Ishikawa (cell line): ENCODE results near the gene CIBAR2.

Experiments
- CEBPB ChIP-seq: IDR thresholded peaks from 2 replicates; pipeline ENCODE4 v1.6.1; 2012
- CREB1 ChIP-seq: IDR thresholded peaks from 2 replicates; pipeline ENCODE4 v1.6.1; 2012; ENCODE audit warnings: low read depth
- EGR1 ChIP-seq: IDR thresholded peaks from 2 replicates; pipeline ENCODE4 v1.6.1; 2012
- EP300 ChIP-seq: IDR thresholded peaks from 2 replicates; pipeline ENCODE4 v1.6.1; 2012; ENCODE audit warnings: borderline replicate concordance
- FOXM1 ChIP-seq: IDR thresholded peaks from 2 replicates; pipeline ENCODE4 v1.6.1; 2012; ENCODE audit warnings: low read depth, borderline replicate concordance
- MAX ChIP-seq: IDR thresholded peaks from 2 replicates; pipeline ENCODE4 v1.6.1; 2012
- NFIC ChIP-seq: IDR thresholded peaks from 2 replicates; pipeline ENCODE4 v1.6.1; 2012
- RAD21 ChIP-seq: IDR thresholded peaks from 2 replicates; pipeline ENCODE4 v1.6.1; 2012; ENCODE audit warnings: low read depth
- TAF1 ChIP-seq: IDR thresholded peaks from 2 replicates; pipeline ENCODE4 v1.6.1; 2012; ENCODE audit warnings: low read depth, mild to moderate bottlenecking
- TCF12 ChIP-seq: IDR thresholded peaks from 2 replicates; pipeline ENCODE4 v1.6.1; 2012; ENCODE audit warnings: low read depth
- TEAD4 ChIP-seq: IDR thresholded peaks from 2 replicates; pipeline ENCODE4 v1.6.1; 2012
- YY1 ChIP-seq: IDR thresholded peaks from 2 replicates; pipeline ENCODE4 v1.6.1; 2012; ENCODE audit warnings: low read depth
- ZBTB7A ChIP-seq: IDR thresholded peaks from 2 replicates; pipeline ENCODE4 v1.6.1; 2012; ENCODE audit warnings: low read depth
- TF ChIP-seq, protein P1 (sequence below): IDR thresholded peaks from 2 replicates; pipeline ENCODE4 v1.6.1; 2012; ENCODE audit warnings: low read depth, mild to moderate bottlenecking
- TF ChIP-seq, protein P2 (sequence below): IDR thresholded peaks from 2 replicates; pipeline ENCODE4 v1.6.1; 2012

CIBAR2 gene

DNA sequence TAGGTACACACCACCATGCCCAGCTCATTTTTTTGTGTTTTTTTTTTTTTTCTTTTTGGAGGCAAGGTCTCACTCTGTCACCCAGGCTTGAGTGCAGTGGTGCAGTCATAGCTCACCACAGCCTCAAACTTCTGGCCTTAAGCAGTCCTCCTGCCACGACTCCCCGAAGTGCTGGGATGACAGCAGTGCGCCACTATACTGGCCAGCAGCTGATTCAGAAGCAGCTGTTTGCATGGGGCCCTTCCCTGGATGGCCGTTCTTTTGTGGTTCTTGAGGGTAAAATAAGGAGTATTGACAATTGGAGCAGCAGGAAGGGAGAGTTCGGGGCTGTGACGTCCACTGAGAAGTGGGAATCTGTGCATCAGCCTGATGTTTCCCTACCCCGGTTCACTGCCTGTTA lies 43.1 kb downstream of the CIBAR2 start:
- TF ChIP-seq ZBTB7A (no peak), TAF1 (no peak), NFIC (no peak), EGR1 (no peak), CREB1 (no peak), MAX (no peak), RAD21 (no peak)

GRCh38 chr16:85068746-85069145 lies 43.5 kb downstream of the CIBAR2 start:
- TF ChIP-seq MAX (no peak), TEAD4 (no peak), NFIC (no peak), CREB1 (no peak), EGR1 (no peak), TCF12 (no peak), CEBPB (no peak), YY1 (no peak), FOXM1 (no peak), EP300 (no peak), RAD21 (no peak), ZBTB7A (no peak)
- TF ChIP-seq, protein P1, sequence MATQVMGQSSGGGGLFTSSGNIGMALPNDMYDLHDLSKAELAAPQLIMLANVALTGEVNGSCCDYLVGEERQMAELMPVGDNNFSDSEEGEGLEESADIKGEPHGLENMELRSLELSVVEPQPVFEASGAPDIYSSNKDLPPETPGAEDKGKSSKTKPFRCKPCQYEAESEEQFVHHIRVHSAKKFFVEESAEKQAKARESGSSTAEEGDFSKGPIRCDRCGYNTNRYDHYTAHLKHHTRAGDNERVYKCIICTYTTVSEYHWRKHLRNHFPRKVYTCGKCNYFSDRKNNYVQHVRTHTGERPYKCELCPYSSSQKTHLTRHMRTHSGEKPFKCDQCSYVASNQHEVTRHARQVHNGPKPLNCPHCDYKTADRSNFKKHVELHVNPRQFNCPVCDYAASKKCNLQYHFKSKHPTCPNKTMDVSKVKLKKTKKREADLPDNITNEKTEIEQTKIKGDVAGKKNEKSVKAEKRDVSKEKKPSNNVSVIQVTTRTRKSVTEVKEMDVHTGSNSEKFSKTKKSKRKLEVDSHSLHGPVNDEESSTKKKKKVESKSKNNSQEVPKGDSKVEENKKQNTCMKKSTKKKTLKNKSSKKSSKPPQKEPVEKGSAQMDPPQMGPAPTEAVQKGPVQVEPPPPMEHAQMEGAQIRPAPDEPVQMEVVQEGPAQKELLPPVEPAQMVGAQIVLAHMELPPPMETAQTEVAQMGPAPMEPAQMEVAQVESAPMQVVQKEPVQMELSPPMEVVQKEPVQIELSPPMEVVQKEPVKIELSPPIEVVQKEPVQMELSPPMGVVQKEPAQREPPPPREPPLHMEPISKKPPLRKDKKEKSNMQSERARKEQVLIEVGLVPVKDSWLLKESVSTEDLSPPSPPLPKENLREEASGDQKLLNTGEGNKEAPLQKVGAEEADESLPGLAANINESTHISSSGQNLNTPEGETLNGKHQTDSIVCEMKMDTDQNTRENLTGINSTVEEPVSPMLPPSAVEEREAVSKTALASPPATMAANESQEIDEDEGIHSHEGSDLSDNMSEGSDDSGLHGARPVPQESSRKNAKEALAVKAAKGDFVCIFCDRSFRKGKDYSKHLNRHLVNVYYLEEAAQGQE, result no peak
- TF ChIP-seq, protein P2, sequence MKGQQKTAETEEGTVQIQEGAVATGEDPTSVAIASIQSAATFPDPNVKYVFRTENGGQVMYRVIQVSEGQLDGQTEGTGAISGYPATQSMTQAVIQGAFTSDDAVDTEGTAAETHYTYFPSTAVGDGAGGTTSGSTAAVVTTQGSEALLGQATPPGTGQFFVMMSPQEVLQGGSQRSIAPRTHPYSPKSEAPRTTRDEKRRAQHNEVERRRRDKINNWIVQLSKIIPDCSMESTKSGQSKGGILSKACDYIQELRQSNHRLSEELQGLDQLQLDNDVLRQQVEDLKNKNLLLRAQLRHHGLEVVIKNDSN, result no peak

GRCh38 chr16:85067426-85067825 lies 44.8 kb downstream of the CIBAR2 start:
- TF ChIP-seq, protein P2, result 0 out of 2 replicates have a peak, but pooled peaks have one; percentile 19
- TF ChIP-seq ZBTB7A, result no peak
- no peak for TF ChIP-seq TAF1
- TF ChIP-seq MAX, result peak; percentile 84

- TF ChIP-seq EGR1 (no peak), EP300 (no peak), TAF1 (no peak), ZBTB7A (no peak), NFIC (no peak), MAX (no peak), TEAD4 (no peak), YY1 (no peak), TCF12 (no peak)
- TF ChIP-seq, protein P2, result no peak
Observed at GRCh38 chr16:85067024-85067423, 45.2 kb downstream of the CIBAR2 start.

DNA sequence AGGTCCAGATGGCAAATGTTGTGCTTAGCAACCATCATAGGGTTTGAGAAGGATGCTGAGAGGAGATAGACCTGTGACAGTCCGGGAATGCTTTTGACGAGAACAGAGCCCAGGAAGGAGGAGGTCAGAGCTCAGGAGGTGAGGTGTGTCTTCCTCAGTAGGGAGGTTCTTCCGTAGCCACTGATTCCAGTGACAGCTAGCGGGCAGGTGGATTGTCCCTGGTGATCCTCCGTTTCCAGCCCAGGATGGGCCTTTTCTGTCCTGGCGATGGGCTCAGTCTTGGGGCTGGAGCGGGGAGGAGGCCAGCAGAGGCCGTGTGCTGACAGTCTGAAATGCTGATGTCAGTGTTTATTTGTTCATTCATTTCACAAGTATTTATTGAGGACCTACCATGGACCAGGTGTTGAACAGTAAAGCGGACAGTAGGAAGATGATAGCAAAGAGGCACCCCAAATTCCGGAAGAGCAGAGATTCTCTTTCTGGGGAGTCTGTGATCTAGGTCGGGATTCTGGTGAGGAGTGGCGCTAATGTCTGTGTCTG lies 45.9 kb downstream of the CIBAR2 start:
- TF ChIP-seq NFIC, result no peak
- TF ChIP-seq, protein P1, result no peak
- no peak for TF ChIP-seq YY1
- TF ChIP-seq EGR1, result no peak
- TF ChIP-seq CEBPB, result no peak
- no peak for TF ChIP-seq FOXM1
- TF ChIP-seq ZBTB7A, result no peak
- TF ChIP-seq MAX, result no peak
- no peak for TF ChIP-seq TCF12
- TF ChIP-seq, protein P2, result no peak
- no peak for TF ChIP-seq TEAD4
- TF ChIP-seq EP300, result no peak
- no peak for TF ChIP-seq RAD21
- no peak for TF ChIP-seq CREB1
- TF ChIP-seq TAF1, result no peak
